K562 (cell line): Measurements from ENCODE around the gene SRSF9. TPM values are rescaled to one million over a fixed set of nuclear protein-coding genes. Genes with fewer than 3 reads are reported as not detected.

Experiments
- ELF2 ChIP-seq: fragments of 250-450 bp; sonication (Bioruptor Pico); IDR thresholded peaks from 2 replicates; pipeline ENCODE4 v1.5.0; 2021; ENCODE audit warnings: mild to moderate bottlenecking
- HCFC1 ChIP-seq: IDR thresholded peaks from 2 replicates; pipeline ENCODE4 v1.6.1; 2012; ENCODE audit warnings: low read depth, low read length, improper control_type of control experiment
- HDAC6 ChIP-seq: IDR thresholded peaks from 2 replicates; pipeline ENCODE4 v1.6.1; 2012; ENCODE audit warnings: low read depth, mild to moderate bottlenecking, control low read depth, inconsistent platforms, low read length, moderate library complexity
- KAT8 ChIP-seq: fragments of 450-650 bp; IDR thresholded peaks from 2 replicates; pipeline ENCODE4 v1.6.1; 2016; ENCODE audit warnings: low read depth, mild to moderate bottlenecking
- MEIS2 ChIP-seq: fragments of 450-650 bp; IDR thresholded peaks from 2 replicates; pipeline ENCODE4 v1.6.1; 2014; ENCODE audit warnings: mild to moderate bottlenecking; ENCODE audit not compliant: partially characterized antibody
- NR4A1 ChIP-seq, 2 experiments: fragments of 250-450 bp in 1 of 2; fragments of 450-650 bp in 1 of 2; sonication (Bioruptor Pico) in 1 of 2; IDR thresholded peaks; 2 replicates each; pipeline versions ENCODE4 v1.4.0 to v1.6.1; 2016 to 2020; ENCODE audit warnings: mild to moderate bottlenecking in 2 of 2, missing compliant biosample characterization in 1 of 2, missing genetic modification characterization in 1 of 2, moderate library complexity in 1 of 2
- RFX1 ChIP-seq: fragments of 450-650 bp; IDR thresholded peaks from 2 replicates; pipeline ENCODE4 v1.6.1; 2016; ENCODE audit warnings: mild to moderate bottlenecking, moderate library complexity
- RHOXF2B ChIP-seq: fragments of 250-450 bp; sonication (Bioruptor Pico); conservative IDR thresholded peaks from 2 replicates; pipeline ENCODE4 v1.5.1; 2021
- ZFPM2 ChIP-seq: fragments of 250-450 bp; sonication (Bioruptor Pico); IDR thresholded peaks from 2 replicates; pipeline ENCODE4 v1.5.1; 2022; ENCODE audit warnings: mild to moderate bottlenecking
- ZNF146 ChIP-seq: IDR thresholded peaks from one replicate; pipeline ENCODE4 v1.6.1; 2018; ENCODE audit warnings: missing compliant biosample characterization; ENCODE audit not compliant: unreplicated experiment
- ZNF232 ChIP-seq: sonication (generic); formaldehyde crosslinking; IDR thresholded peaks from 2 replicates; pipeline ENCODE4 v1.8.0; 2022; ENCODE audit warnings: mild to moderate bottlenecking, missing genetic modification reagents
- ZNF282 ChIP-seq: sonication (generic); formaldehyde crosslinking; IDR thresholded peaks from 2 replicates; pipeline ENCODE4 v1.8.1; 2023; ENCODE audit warnings: missing genetic modification reagents
- ZNF311 ChIP-seq: fragments of 250-450 bp; sonication (Bioruptor Pico); IDR thresholded peaks from 2 replicates; pipeline ENCODE4 v1.4.0; 2020; ENCODE audit warnings: mild to moderate bottlenecking, moderate library complexity
- ZNF445 ChIP-seq: fragments of 250-450 bp; sonication (Bioruptor Pico); IDR thresholded peaks from 2 replicates; pipeline ENCODE4 v1.4.0; 2020; ENCODE audit warnings: low read depth, mild to moderate bottlenecking, moderate library complexity
- ZZZ3 ChIP-seq: fragments of 450-650 bp; IDR thresholded peaks from 2 replicates; pipeline ENCODE4 v1.6.1; 2016; ENCODE audit warnings: antibody characterized with exemption, mild to moderate bottlenecking, moderate library complexity
- polyA plus RNA-seq, 8 experiments: library from polyadenylated mRNA; depleted of rRNA in 4 of 8; stranded (reverse) in 5 of 8; unstranded in 3 of 8; fragments of >200 nt; fragmentation: Nextera tagmentation in 2 of 8; fragmentation: Illumina TruSeq in 1 of 8; extraction: Ambion mirVana in 2 of 8; extraction: Trizol in 1 of 8; gene quantifications; 2 replicates each; pipeline versions ENCODE4 v1.2.1 to v1.2.3, GENCODE V29; 2011 to 2014; ENCODE audit warnings: inconsistent platforms in 1 of 8, missing spikeins in 1 of 8
- total RNA-seq, 7 experiments: library from RNA; depleted of rRNA in 6 of 7; stranded (reverse); fragments of >200 nt in 6 of 7; fragmentation: Illumina TruSeq in 2 of 7; extraction: Trizol in 2 of 7; gene quantifications; 2 replicates each; pipeline versions ENCODE4 v1.2.1 to v1.2.3, GENCODE V29; 2011 to 2021; ENCODE audit warnings: low replicate concordance in 1 of 7
- TF ChIP-seq, protein P1 (sequence below): fragments of 250-450 bp; sonication (Bioruptor Pico); IDR thresholded peaks from 2 replicates; pipeline ENCODE4 v1.4.0; 2020; ENCODE audit warnings: borderline replicate concordance
- TF ChIP-seq, protein P2 (sequence below): fragments of 450-650 bp; IDR thresholded peaks from 2 replicates; pipeline ENCODE4 v1.6.1; 2018; ENCODE audit warnings: mild to moderate bottlenecking, low read depth; ENCODE audit not compliant: partially characterized antibody
- TF ChIP-seq, protein P3 (sequence below), 2 experiments: fragments of 450-650 bp in 1 of 2; IDR thresholded peaks; 2 replicates each; pipeline ENCODE4 v1.6.1; 2011 to 2017; ENCODE audit warnings: low read depth in 2 of 2, antibody characterized with exemption in 1 of 2, borderline replicate concordance in 1 of 2, low read length in 1 of 2, mild to moderate bottlenecking in 1 of 2, mixed read lengths in 1 of 2; ENCODE audit not compliant: control insufficient read depth in 1 of 2

SRSF9 gene
- total and polyA plus RNA-seq, 9 of the 15 experiments (the other 6 are each of a cell fraction or from before 2014, with no cell fraction given): 40.3 to 291 (median 230) TPM

DNA sequence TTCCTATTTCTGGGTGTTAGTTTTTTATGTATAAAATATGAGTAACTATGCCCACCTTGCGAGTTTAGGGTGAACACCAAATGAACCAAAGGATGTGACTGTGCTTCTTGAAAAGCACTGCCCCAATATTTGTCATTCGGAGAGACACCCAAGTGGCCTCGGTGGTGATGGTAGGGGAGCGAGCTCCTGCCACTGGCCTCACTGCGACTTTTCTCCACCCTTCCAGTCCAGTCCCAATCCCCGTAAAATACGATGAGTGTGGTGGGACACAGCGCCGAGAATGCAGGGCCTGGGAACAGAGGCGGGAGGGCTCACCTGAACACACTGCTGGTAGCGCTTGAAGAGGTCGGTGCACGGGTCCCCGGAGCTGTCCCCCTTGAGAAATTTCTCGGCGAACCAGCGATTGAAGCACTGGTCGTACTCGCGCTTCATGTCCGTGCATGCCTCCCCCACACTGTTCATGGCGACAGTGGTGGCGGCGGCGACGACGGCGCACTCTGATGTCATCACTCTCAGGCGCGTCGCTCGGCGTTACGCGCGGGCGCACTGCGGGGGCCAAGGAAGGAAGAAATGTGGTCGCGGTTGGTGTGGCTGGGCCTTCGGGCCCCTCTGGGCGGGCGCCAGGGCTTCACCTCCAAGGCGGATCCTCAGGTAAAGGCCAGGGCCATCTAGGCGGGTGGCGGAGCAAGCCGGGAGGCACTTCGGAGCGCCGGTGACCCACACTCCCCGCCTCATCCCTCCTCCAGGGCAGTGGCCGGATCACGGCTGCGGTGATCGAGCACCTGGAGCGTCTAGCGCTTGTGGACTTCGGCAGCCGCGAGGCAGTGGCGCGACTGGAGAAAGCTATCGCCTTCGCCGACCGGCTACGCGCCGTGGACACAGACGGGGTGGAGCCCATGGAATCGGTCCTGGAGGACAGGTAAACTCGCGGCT lies 23.4 kb downstream of the SRSF9 start, which contains the start of the genes GATC and TRIAP1 (continued):
- TF ChIP-seq, protein P1, sequence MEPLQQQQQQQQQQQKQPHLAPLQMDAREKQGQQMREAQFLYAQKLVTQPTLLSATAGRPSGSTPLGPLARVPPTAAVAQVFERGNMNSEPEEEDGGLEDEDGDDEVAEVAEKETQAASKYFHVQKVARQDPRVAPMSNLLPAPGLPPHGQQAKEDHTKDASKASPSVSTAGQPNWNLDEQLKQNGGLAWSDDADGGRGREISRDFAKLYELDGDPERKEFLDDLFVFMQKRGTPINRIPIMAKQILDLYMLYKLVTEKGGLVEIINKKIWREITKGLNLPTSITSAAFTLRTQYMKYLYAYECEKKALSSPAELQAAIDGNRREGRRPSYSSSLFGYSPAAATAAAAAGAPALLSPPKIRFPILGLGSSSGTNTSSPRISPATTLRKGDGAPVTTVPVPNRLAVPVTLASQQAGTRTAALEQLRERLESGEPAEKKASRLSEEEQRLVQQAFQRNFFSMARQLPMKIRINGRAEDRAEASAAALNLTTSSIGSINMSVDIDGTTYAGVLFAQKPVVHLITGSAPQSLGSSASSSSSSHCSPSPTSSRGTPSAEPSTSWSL (CRISPR knock-in tag): 0 out of 2 replicates have a peak, but pooled peaks have one; percentile 49
- no peak for TF ChIP-seq ZNF445 (CRISPR knock-in tag)
- TF ChIP-seq ZNF232: no peak
- TF ChIP-seq RHOXF2B (CRISPR knock-in tag): no peak
- 0 out of 2 replicates have a peak, but pooled peaks have one; percentile 15 for TF ChIP-seq HDAC6
- TF ChIP-seq ZFPM2: 0 out of 2 replicates have a peak, but pooled peaks have one; percentile 9
- TF ChIP-seq HCFC1: peak; percentile 97
- TF ChIP-seq ELF2 (CRISPR knock-in tag): no peak
- no peak for TF ChIP-seq MEIS2
- TF ChIP-seq RFX1: peak; percentile 34; the same call in 1 of the 2 replicates
- TF ChIP-seq, protein P2, sequence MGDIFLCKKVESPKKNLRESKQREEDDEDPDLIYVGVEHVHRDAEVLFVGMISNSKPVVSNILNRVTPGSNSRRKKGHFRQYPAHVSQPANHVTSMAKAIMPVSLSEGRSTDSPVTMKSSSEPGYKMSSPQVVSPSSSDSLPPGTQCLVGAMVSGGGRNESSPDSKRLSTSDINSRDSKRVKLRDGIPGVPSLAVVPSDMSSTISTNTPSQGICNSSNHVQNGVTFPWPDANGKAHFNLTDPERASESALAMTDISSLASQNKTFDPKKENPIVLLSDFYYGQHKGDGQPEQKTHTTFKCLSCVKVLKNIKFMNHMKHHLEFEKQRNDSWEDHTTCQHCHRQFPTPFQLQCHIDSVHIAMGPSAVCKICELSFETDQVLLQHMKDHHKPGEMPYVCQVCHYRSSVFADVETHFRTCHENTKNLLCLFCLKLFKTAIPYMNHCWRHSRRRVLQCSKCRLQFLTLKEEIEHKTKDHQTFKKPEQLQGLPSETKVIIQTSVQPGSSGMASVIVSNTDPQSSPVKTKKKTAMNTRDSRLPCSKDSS: no peak
- TF ChIP-seq ZNF146 (CRISPR knock-in tag): peak; percentile 16
- no peak for TF ChIP-seq ZNF311 (CRISPR knock-in tag)
- TF ChIP-seq KAT8: 0 out of 2 replicates have a peak, but pooled peaks have one; percentile 21
- no peak for TF ChIP-seq NR4A1 (CRISPR knock-in tag; IDR thresholded peaks at IDR 0.05)
- no peak for TF ChIP-seq NR4A1 (tag; IDR thresholded peaks at IDR 0.05)
- TF ChIP-seq ZZZ3: no peak
- TF ChIP-seq, protein P3, sequence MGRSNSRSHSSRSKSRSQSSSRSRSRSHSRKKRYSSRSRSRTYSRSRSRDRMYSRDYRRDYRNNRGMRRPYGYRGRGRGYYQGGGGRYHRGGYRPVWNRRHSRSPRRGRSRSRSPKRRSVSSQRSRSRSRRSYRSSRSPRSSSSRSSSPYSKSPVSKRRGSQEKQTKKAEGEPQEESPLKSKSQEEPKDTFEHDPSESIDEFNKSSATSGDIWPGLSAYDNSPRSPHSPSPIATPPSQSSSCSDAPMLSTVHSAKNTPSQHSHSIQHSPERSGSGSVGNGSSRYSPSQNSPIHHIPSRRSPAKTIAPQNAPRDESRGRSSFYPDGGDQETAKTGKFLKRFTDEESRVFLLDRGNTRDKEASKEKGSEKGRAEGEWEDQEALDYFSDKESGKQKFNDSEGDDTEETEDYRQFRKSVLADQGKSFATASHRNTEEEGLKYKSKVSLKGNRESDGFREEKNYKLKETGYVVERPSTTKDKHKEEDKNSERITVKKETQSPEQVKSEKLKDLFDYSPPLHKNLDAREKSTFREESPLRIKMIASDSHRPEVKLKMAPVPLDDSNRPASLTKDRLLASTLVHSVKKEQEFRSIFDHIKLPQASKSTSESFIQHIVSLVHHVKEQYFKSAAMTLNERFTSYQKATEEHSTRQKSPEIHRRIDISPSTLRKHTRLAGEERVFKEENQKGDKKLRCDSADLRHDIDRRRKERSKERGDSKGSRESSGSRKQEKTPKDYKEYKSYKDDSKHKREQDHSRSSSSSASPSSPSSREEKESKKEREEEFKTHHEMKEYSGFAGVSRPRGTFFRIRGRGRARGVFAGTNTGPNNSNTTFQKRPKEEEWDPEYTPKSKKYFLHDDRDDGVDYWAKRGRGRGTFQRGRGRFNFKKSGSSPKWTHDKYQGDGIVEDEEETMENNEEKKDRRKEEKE (IDR thresholded peaks at IDR 0.05; ENCODE audit: borderline replicate concordance in 1 of 2, control insufficient read depth in 1 of 2, low read depth in 2 of 2, low read length in 1 of 2): 0 out of 4 replicates have a peak, but pooled peaks of 1 of the 2 experiments have one; percentile 26
- TF ChIP-seq ZNF282: no peak
